SK-N-SH (cell line): Measurements from ENCODE around the gene PTGDR2. TPM values are rescaled to one million over a fixed set of nuclear protein-coding genes. Genes with fewer than 3 reads are reported as not detected.

ENCODE experiments used
- CTCF ChIA-PET: fragments of 300-600, 350-600 bp; formaldehyde crosslinking; extraction: SDS; loops from one replicate; lab custom pipeline; 2021; lab: Yijun Ruan, JAX
- POLR2A ChIA-PET: fragments of 350-600 bp; sonication (Branson Sonifier 250); formaldehyde crosslinking; extraction: SDS; loops from one replicate; lab custom pipeline; 2020; ENCODE audit warnings: antibody characterized with exemption, inconsistent platforms; lab: Yijun Ruan, JAX
- DNase-seq: peaks from one replicate; pipeline ENCODE4 v3.0.0; 2012
- H2AFZ ChIP-seq: fragments of 200-600 bp; sonication (generic); 2 replicates; pipeline ENCODE4 v1.8.1; 2016; ENCODE audit warnings: antibody characterized with exemption, mild to moderate bottlenecking, low read depth
- H3F3A ChIP-seq: fragments of 200-600 bp; sonication (generic); replicated peaks from 2 replicates; pipeline ENCODE3; 2016; ENCODE audit warnings: antibody characterized with exemption, mild to moderate bottlenecking; ENCODE audit not compliant: insufficient read depth
- H3K27ac ChIP-seq, 2 experiments: fragments of 200-500 bp in 1 of 2; fragments of 200-600 bp in 1 of 2; sonication (Bioruptor generic) in 1 of 2; sonication (generic), shearing (Covaris generic) in 1 of 2; 2 replicates each; pipeline versions ENCODE4 v1.5.1 to v1.6.1; 2014 to 2016; ENCODE audit warnings: low read depth in 2 of 2, inconsistent platforms in 1 of 2, low read length in 1 of 2, mild to moderate bottlenecking in 1 of 2, mixed read lengths in 1 of 2
- H3K27me3 ChIP-seq: fragments of 200-600 bp; sonication (generic), shearing (Covaris generic); 2 replicates; pipeline ENCODE4 v1.6.1; 2016; ENCODE audit warnings: mixed run types; ENCODE audit not compliant: insufficient read depth
- H3K36me3 ChIP-seq, 2 experiments: fragments of 200-500 bp in 1 of 2; fragments of 200-600 bp in 1 of 2; sonication (Bioruptor generic) in 1 of 2; sonication (generic) in 1 of 2; replicated peaks in 1 of 2; 2 replicates each; pipeline versions ENCODE3 to v1.5.1; 2014 to 2016; ENCODE audit warnings: low read length in 1 of 2, mild to moderate bottlenecking in 1 of 2; ENCODE audit not compliant: insufficient read depth in 2 of 2, control insufficient read depth in 1 of 2
- H3K4me1 ChIP-seq, 2 experiments: fragments of 200-500 bp in 1 of 2; fragments of 200-600 bp in 1 of 2; sonication (Bioruptor generic) in 1 of 2; sonication (generic), shearing (Covaris generic) in 1 of 2; 2 replicates each; pipeline versions ENCODE4 v1.5.1 to v1.6.1; 2014 to 2016; ENCODE audit warnings: low read depth in 1 of 2, low read length in 1 of 2, mixed run types in 1 of 2; ENCODE audit not compliant: insufficient read depth in 2 of 2, control insufficient read depth in 1 of 2
- H3K4me2 ChIP-seq: fragments of 200-600 bp; sonication (generic), shearing (Covaris generic); 2 replicates; pipeline ENCODE4 v1.6.1; 2017; ENCODE audit warnings: mixed run types
- H3K4me3 ChIP-seq, 2 experiments: fragments of 200-500 bp in 1 of 2; fragments of 200-600 bp in 1 of 2; sonication (Bioruptor generic) in 1 of 2; sonication (generic), shearing (Covaris generic) in 1 of 2; 2 replicates each; pipeline versions ENCODE4 v1.5.1 to v1.8.1; 2014 to 2016; ENCODE audit warnings: low read depth in 2 of 2, inconsistent platforms in 1 of 2, low read length in 1 of 2, mild to moderate bottlenecking in 1 of 2, mixed read lengths in 1 of 2, moderate library complexity in 1 of 2
- H3K79me2 ChIP-seq: fragments of 200-600 bp; sonication (generic); 2 replicates; pipeline ENCODE4 v1.8.1; 2017; ENCODE audit warnings: mild to moderate bottlenecking; ENCODE audit not compliant: insufficient read depth
- H3K9ac ChIP-seq: fragments of 200-600 bp; sonication (generic); 2 replicates; pipeline ENCODE4 v1.6.1; 2017; ENCODE audit warnings: mixed run types
- H3K9me2 ChIP-seq: fragments of 200-600 bp; sonication (generic); 2 replicates; pipeline ENCODE4 v1.6.1; 2017; ENCODE audit warnings: mixed run types
- H3K9me3 ChIP-seq: fragments of 200-600 bp; sonication (generic); 2 replicates; pipeline ENCODE4 v1.6.1; 2017; ENCODE audit warnings: mixed run types, mild to moderate bottlenecking, moderate library complexity
- H4K20me1 ChIP-seq: fragments of 200-600 bp; sonication (generic); 2 replicates; pipeline ENCODE4 v1.6.1; 2017; ENCODE audit warnings: mild to moderate bottlenecking, mixed run types; ENCODE audit not compliant: insufficient read depth
- EP300 ChIP-seq, 2 experiments: IDR thresholded peaks; 2 replicates each; pipeline versions ENCODE4 v1.4.0 to v1.6.1; 2012; ENCODE audit warnings: borderline replicate concordance in 1 of 2, low read depth in 1 of 2, low read length in 1 of 2
- EZH2phosphoT487 ChIP-seq: fragments of 200-600 bp; sonication (generic); IDR thresholded peaks from 2 replicates; pipeline ENCODE4 v1.6.1; 2017; ENCODE audit warnings: low read depth, mixed run types, mild to moderate bottlenecking, antibody characterized with exemption, moderate library complexity, borderline replicate concordance
- FOXJ3 ChIP-seq: sonication (generic); formaldehyde crosslinking; IDR thresholded peaks from 2 replicates; pipeline ENCODE4 v1.5.1; 2020; ENCODE audit warnings: mild to moderate bottlenecking, missing genetic modification reagents
- FOXM1 ChIP-seq: IDR thresholded peaks from 2 replicates; pipeline ENCODE4 v1.4.0; 2012; ENCODE audit warnings: low read depth, mild to moderate bottlenecking
- GABPA ChIP-seq: IDR thresholded peaks from 2 replicates; pipeline ENCODE4 v1.4.0; 2012; ENCODE audit warnings: low read depth, mild to moderate bottlenecking
- JUND ChIP-seq: IDR thresholded peaks from 2 replicates; pipeline ENCODE4 v1.4.0; 2012
- MAX ChIP-seq: IDR thresholded peaks from 2 replicates; pipeline ENCODE4 v1.4.0; 2012; ENCODE audit warnings: low read depth
- MXI1 ChIP-seq: IDR thresholded peaks from 2 replicates; pipeline ENCODE4 v1.6.1; 2012; ENCODE audit warnings: mild to moderate bottlenecking, low read depth, low read length, improper control_type of control experiment
- NFIC ChIP-seq: IDR thresholded peaks from 2 replicates; pipeline ENCODE4 v1.4.0; 2012; ENCODE audit warnings: borderline replicate concordance
- NRF1 ChIP-seq: IDR thresholded peaks from 2 replicates; pipeline ENCODE4 v1.6.1; 2012; ENCODE audit warnings: low read depth, mild to moderate bottlenecking, low read length
- PBX3 ChIP-seq: IDR thresholded peaks from 2 replicates; pipeline ENCODE4; 2012
- POLR2AphosphoS5 ChIP-seq: IDR thresholded peaks from 2 replicates; pipeline ENCODE4 v1.6.1; 2012; ENCODE audit warnings: low read depth, low read length
- RAD21 ChIP-seq: IDR thresholded peaks from 2 replicates; pipeline ENCODE4 v1.6.1; 2012; ENCODE audit warnings: mild to moderate bottlenecking, low read length
- RCOR1 ChIP-seq: fragments of 150-350 bp; IDR thresholded peaks from 2 replicates; pipeline ENCODE4 v1.6.1; 2017; ENCODE audit warnings: antibody characterized with exemption, low read length
- REST ChIP-seq: IDR thresholded peaks from 2 replicates; pipeline ENCODE4 v1.6.1; 2012; ENCODE audit warnings: mild to moderate bottlenecking, low read depth, low read length, moderate library complexity
- RXRA ChIP-seq: IDR thresholded peaks from 2 replicates; pipeline ENCODE4 v1.4.0; 2012; ENCODE audit warnings: low read depth, mild to moderate bottlenecking, borderline replicate concordance
- SMC3 ChIP-seq: IDR thresholded peaks from 2 replicates; pipeline ENCODE4 v1.6.1; 2012; ENCODE audit warnings: low read depth, low read length, improper control_type of control experiment
- TAF1 ChIP-seq: IDR thresholded peaks from 2 replicates; pipeline ENCODE4 v1.6.1; 2012; ENCODE audit warnings: low read depth, mild to moderate bottlenecking, low read length, moderate library complexity, borderline replicate concordance
- USF1 ChIP-seq: IDR thresholded peaks from 2 replicates; pipeline ENCODE4 v1.4.0; 2012; ENCODE audit warnings: low read depth, borderline replicate concordance
- YY1 ChIP-seq: IDR thresholded peaks from 2 replicates; pipeline ENCODE4 v1.4.0; 2012; ENCODE audit warnings: low read depth, mild to moderate bottlenecking
- WGBS: methylation state at CpG from one replicate; pipeline ENCODE4 v1.1.6; 2017; ENCODE audit warnings: low lambda C conversion rate; 5-methylcytosine and 5-hydroxymethylcytosine counted together
- polyA plus RNA-seq, 3 experiments: library from polyadenylated mRNA; depleted of rRNA; stranded (reverse); fragments of >200 nt; gene quantifications; 2 replicates each; pipeline ENCODE4 v1.2.3, GENCODE V29; 2012

Gene PTGDR2
- polyA plus RNA-seq, 1 of the 3 experiments (the other 2 are of a cell fraction), result 0.02 TPM

- H3K9ac ChIP-seq, result no peak overlapping the region
- H3K4me2 ChIP-seq, result no peak overlapping the region
- no peak for DNase-seq
- no peaks in the 10 kb centered on the region for H3K9me3 ChIP-seq
- H3K4me1 ChIP-seq, result peaks cover 0 to 8% of the 10 kb centered on the region in 2 experiments; a peak in 1 of 4 replicates
- no peaks in the 10 kb centered on the region for H3K79me2 ChIP-seq
- H3K4me3 ChIP-seq, result no peak overlapping the region
- 70% methylated on average over 5 of the region's 7 CpGs for WGBS
- no peaks in the 10 kb centered on the region for H4K20me1 ChIP-seq
- no peak overlapping the region for H2AFZ ChIP-seq
- TF ChIP-seq TAF1, result no peak
- H3K36me3 ChIP-seq, result peaks cover 0 to 20% of the 10 kb centered on the region in 2 experiments
- no peaks in the 10 kb centered on the region for H3K9me2 ChIP-seq
- no peaks in the 10 kb centered on the region for H3K27me3 ChIP-seq
- no peaks in the 10 kb centered on the region for H3F3A ChIP-seq
- H3K27ac ChIP-seq, result no peak overlapping the region
- CTCF ChIA-PET, result interaction anchor here (1.5 to 2.7 kb wide), 3 partner anchors 12 to 101 kb away, joined by 3 to 8 read pairs (median 7); no protein-coding TSS in a partner anchor
- POLR2A ChIA-PET, result no interaction called here
Measured at GRCh38 chr11:60875366-60876167, 19.8 kb upstream of the PTGDR2 start.

- no peak for DNase-seq
- H3K36me3 ChIP-seq, result peaks cover 0 to 15% of the 10 kb centered on the region in 2 experiments
- H3K79me2 ChIP-seq, result no peaks in the 10 kb centered on the region
- H4K20me1 ChIP-seq, result no peaks in the 10 kb centered on the region
- 91% methylated on average over 9 of the region's 13 CpGs for WGBS
- no peaks in the 10 kb centered on the region for H3K27me3 ChIP-seq
- no peak overlapping the region for H2AFZ ChIP-seq
- no peaks in the 10 kb centered on the region for H3F3A ChIP-seq
- peaks cover 0 to 8% of the 10 kb centered on the region in 2 experiments; a peak in 1 of 4 replicates for H3K4me1 ChIP-seq
- no peak overlapping the region for H3K9ac ChIP-seq
- POLR2A ChIA-PET, result no interaction called here
- H3K27ac ChIP-seq, result no peak overlapping the region
- H3K4me2 ChIP-seq, result no peak overlapping the region
- no peak overlapping the region for H3K4me3 ChIP-seq
- H3K9me2 ChIP-seq, result no peaks in the 10 kb centered on the region
- no peaks in the 10 kb centered on the region for H3K9me3 ChIP-seq
- CTCF ChIA-PET, result interaction anchor here (2.0 to 2.7 kb wide), 2 partner anchors 13 to 44 kb away, joined by 7 to 8 read pairs; no protein-coding TSS in a partner anchor
- TF ChIP-seq PBX3 (no peak), RAD21 (no peak), SMC3 (no peak), NRF1 (no peak), POLR2AphosphoS5 (no peak), GABPA (no peak), NFIC (no peak), FOXM1 (no peak), FOXJ3 (CRISPR knock-in tag) (no peak), YY1 (no peak), USF1 (no peak), EZH2phosphoT487 (no peak), REST (no peak), JUND (no peak), MAX (no peak), EP300 (IDR thresholded peaks at IDR 0.05; ENCODE audit: borderline replicate concordance in 1 of 2, low read depth in 1 of 2, low read length in 1 of 2) (no peak), RCOR1 (no peak), MXI1 (no peak), RXRA (no peak)
Measured at GRCh38 chr11:60874421-60875365, 18.9 kb upstream of the PTGDR2 start.
